GM23248 (cell line): ENCODE data around the gene SLC22A5.

ENCODE experiments used
- EZH2 ChIP-seq: fragments of 200-600 bp; sonication (generic); IDR thresholded peaks from 2 replicates; pipeline ENCODE4 v1.6.1; 2018; ENCODE audit warnings: antibody characterized with exemption, mild to moderate bottlenecking; ENCODE audit not compliant: insufficient read depth, poor library complexity, severe bottlenecking
- EZH2phosphoT487 ChIP-seq: fragments of 200-600 bp; sonication (generic); IDR thresholded peaks from 2 replicates; pipeline ENCODE4 v1.6.1; 2018; ENCODE audit warnings: antibody characterized with exemption, moderate library complexity, mild to moderate bottlenecking, low read depth; ENCODE audit not compliant: insufficient read depth

GRCh38 chr5:132411304-132412013 is 41.9 kb downstream of the SLC22A5 start:
- no peak for TF ChIP-seq EZH2phosphoT487
- TF ChIP-seq EZH2, result no peak
